LNCAP (cell line): ENCODE measurements around the gene USP15.

Source experiments
- CTCF ChIP-seq: fragments of 450-650 bp; IDR thresholded peaks from 2 replicates; pipeline ENCODE4 v1.5.1; 2017; ENCODE audit warnings: mild to moderate bottlenecking

Gene USP15

GRCh38 chr12:62308201-62308600 lies 48.0 kb downstream of the USP15 start:
- no peak for TF ChIP-seq CTCF

- no peak for TF ChIP-seq CTCF
Observed at GRCh38 chr12:62313727-62314380, 53.6 kb downstream of the USP15 start.

GRCh38 chr12:62317017-62317416 lies 56.8 kb downstream of the USP15 start:
- TF ChIP-seq CTCF, result no peak

GRCh38 chr12:62319058-62319457 lies 58.9 kb downstream of the USP15 start:
- no peak for TF ChIP-seq CTCF

DNA sequence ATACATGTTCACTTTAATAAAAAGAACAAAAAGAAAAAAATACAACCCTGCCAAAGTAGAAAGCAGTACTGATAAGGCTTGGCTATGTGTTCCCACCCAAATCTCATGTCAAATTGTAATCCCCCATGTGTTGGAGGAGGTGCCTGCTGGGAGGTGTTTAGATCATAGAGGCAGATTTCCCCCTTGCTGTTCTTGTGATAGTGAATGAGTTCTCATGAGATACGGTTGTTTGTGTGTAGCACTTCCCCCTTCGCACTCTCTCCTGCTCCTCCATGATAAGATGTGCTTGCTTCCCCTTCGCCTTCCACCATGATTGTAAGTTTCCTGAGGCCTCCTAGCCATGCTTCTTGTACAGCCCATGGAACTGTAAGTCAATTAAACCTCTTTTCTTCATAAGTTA lies 59.9 kb downstream of the USP15 start:
- TF ChIP-seq CTCF, result no peak

GRCh38 chr12:62323386-62323785 lies 63.2 kb downstream of the USP15 start:
- TF ChIP-seq CTCF, result no peak

- no peak for TF ChIP-seq CTCF
Observed at GRCh38 chr12:62328296-62328921, 68.2 kb downstream of the USP15 start.
